HEK293 (cell line): ENCODE measurements around the gene COL13A1.
A peak's percentile ranks its signal among the peaks of the same experiment; 100 is the strongest.

ENCODE experiments used
- AEBP2 ChIP-seq: fragments of 450-650 bp; formaldehyde crosslinking; IDR thresholded peaks from 2 replicates; pipeline ENCODE4 v1.5.1; 2016; ENCODE audit warnings: missing biosample characterization, missing genetic modification characterization, borderline replicate concordance
- ELK4 ChIP-seq: IDR thresholded peaks from 2 replicates; pipeline ENCODE4 v1.6.1; 2011; ENCODE audit warnings: mild to moderate bottlenecking, low read depth, low read length, borderline replicate concordance
- GFI1B ChIP-seq: fragments of 450-650 bp; formaldehyde crosslinking; IDR thresholded peaks from 2 replicates; pipeline ENCODE4 v1.5.1; 2016; ENCODE audit warnings: missing biosample characterization, missing genetic modification characterization
- KLF10 ChIP-seq: fragments of 450-650 bp; IDR thresholded peaks from 2 replicates; pipeline ENCODE4 v1.5.1; 2018; ENCODE audit warnings: missing biosample characterization, mild to moderate bottlenecking, missing genetic modification characterization
- OSR2 ChIP-seq: fragments of 450-650 bp; formaldehyde crosslinking; IDR thresholded peaks from 2 replicates; pipeline ENCODE4 v1.5.1; 2016; ENCODE audit warnings: missing biosample characterization, missing genetic modification characterization
- ZBTB17 ChIP-seq: fragments of 450-650 bp; formaldehyde crosslinking; IDR thresholded peaks from 2 replicates; pipeline ENCODE4 v1.5.1; 2016; ENCODE audit warnings: missing biosample characterization, missing genetic modification characterization
- ZBTB49 ChIP-seq: fragments of 450-650 bp; formaldehyde crosslinking; IDR thresholded peaks from 2 replicates; pipeline ENCODE4 v1.5.1; 2016; ENCODE audit warnings: missing biosample characterization, missing genetic modification characterization, low read depth
- ZBTB6 ChIP-seq: fragments of 450-650 bp; formaldehyde crosslinking; IDR thresholded peaks from 2 replicates; pipeline ENCODE4 v1.5.1; 2017; ENCODE audit warnings: missing biosample characterization, missing genetic modification characterization
- ZEB2 ChIP-seq: fragments of 450-650 bp; formaldehyde crosslinking; IDR thresholded peaks from 2 replicates; pipeline ENCODE4 v1.5.1; 2016; ENCODE audit warnings: missing biosample characterization, missing genetic modification characterization
- ZIC2 ChIP-seq: fragments of 450-650 bp; formaldehyde crosslinking; IDR thresholded peaks from 2 replicates; pipeline ENCODE4 v1.5.1; 2016; ENCODE audit warnings: missing biosample characterization, missing genetic modification characterization
- ZNF148 ChIP-seq: fragments of 450-650 bp; formaldehyde crosslinking; IDR thresholded peaks from 2 replicates; pipeline ENCODE4 v1.5.0; 2017; ENCODE audit warnings: missing biosample characterization, missing genetic modification characterization, borderline replicate concordance
- ZNF18 ChIP-seq: fragments of 450-650 bp; formaldehyde crosslinking; IDR thresholded peaks from 2 replicates; pipeline ENCODE4 v1.5.1; 2016; ENCODE audit warnings: missing biosample characterization, missing genetic modification characterization
- ZNF211 ChIP-seq: fragments of 450-650 bp; formaldehyde crosslinking; IDR thresholded peaks from 2 replicates; pipeline ENCODE4 v1.5.1; 2016; ENCODE audit warnings: low read depth, missing biosample characterization, missing genetic modification characterization
- ZNF324 ChIP-seq: fragments of 450-650 bp; formaldehyde crosslinking; IDR thresholded peaks from 2 replicates; pipeline ENCODE4 v1.5.1; 2016; ENCODE audit warnings: missing biosample characterization, missing genetic modification characterization
- ZNF335 ChIP-seq: fragments of 450-650 bp; formaldehyde crosslinking; conservative IDR thresholded peaks from 2 replicates; pipeline ENCODE4 v1.5.1; 2016; ENCODE audit warnings: missing biosample characterization, missing genetic modification characterization
- ZNF449 ChIP-seq: fragments of 450-650 bp; formaldehyde crosslinking; IDR thresholded peaks from 2 replicates; pipeline ENCODE4 v1.5.1; 2017; ENCODE audit warnings: missing biosample characterization, mild to moderate bottlenecking, missing genetic modification characterization, moderate library complexity
- ZNF473 ChIP-seq: fragments of 450-650 bp; formaldehyde crosslinking; IDR thresholded peaks from 2 replicates; pipeline ENCODE4 v1.5.1; 2017; ENCODE audit warnings: missing biosample characterization, missing genetic modification characterization
- ZNF48 ChIP-seq: fragments of 450-650 bp; formaldehyde crosslinking; IDR thresholded peaks from 2 replicates; pipeline ENCODE4 v1.5.1; 2016; ENCODE audit warnings: missing biosample characterization, missing genetic modification characterization
- ZNF600 ChIP-seq: fragments of 450-650 bp; formaldehyde crosslinking; IDR thresholded peaks from 2 replicates; pipeline ENCODE4 v1.5.1; 2016; ENCODE audit warnings: missing biosample characterization, missing genetic modification characterization
- ZNF610 ChIP-seq: fragments of 450-650 bp; formaldehyde crosslinking; IDR thresholded peaks from 2 replicates; pipeline ENCODE4 v1.5.1; 2016; ENCODE audit warnings: missing biosample characterization, missing genetic modification characterization, borderline replicate concordance
- ZNF621 ChIP-seq: fragments of 450-650 bp; formaldehyde crosslinking; IDR thresholded peaks from 2 replicates; pipeline ENCODE4 v1.5.1; 2017; ENCODE audit warnings: missing biosample characterization, missing genetic modification characterization
- ZNF623 ChIP-seq: fragments of 450-650 bp; formaldehyde crosslinking; IDR thresholded peaks from 2 replicates; pipeline ENCODE4 v1.5.1; 2016; ENCODE audit warnings: missing biosample characterization, missing genetic modification characterization
- ZNF624 ChIP-seq: fragments of 450-650 bp; formaldehyde crosslinking; IDR thresholded peaks from 2 replicates; pipeline ENCODE4 v1.5.1; 2017; ENCODE audit warnings: missing biosample characterization, missing genetic modification characterization
- ZNF654 ChIP-seq: fragments of 450-650 bp; formaldehyde crosslinking; IDR thresholded peaks from 2 replicates; pipeline ENCODE4 v1.5.1; 2016; ENCODE audit warnings: low read depth, missing biosample characterization, missing genetic modification characterization
- ZNF660 ChIP-seq: fragments of 450-650 bp; IDR thresholded peaks from 2 replicates; pipeline ENCODE4 v1.5.1; 2018; ENCODE audit warnings: missing biosample characterization, mild to moderate bottlenecking, missing genetic modification characterization
- ZNF747 ChIP-seq: fragments of 450-650 bp; formaldehyde crosslinking; IDR thresholded peaks from 2 replicates; pipeline ENCODE4 v1.5.1; 2016; ENCODE audit warnings: missing biosample characterization, missing genetic modification characterization
- ZSCAN16 ChIP-seq: fragments of 450-650 bp; formaldehyde crosslinking; IDR thresholded peaks from 2 replicates; pipeline ENCODE4 v1.5.1; 2016; ENCODE audit warnings: missing biosample characterization, missing genetic modification characterization

The COL13A1 gene

GRCh38 chr10:69861251-69862240, 59.8 kb downstream of the COL13A1 start (continued):
- peak; percentile 66; the same call in 1 of the 2 replicates for TF ChIP-seq ZNF660 (tag by site-specific recombination)
- TF ChIP-seq ZIC2 (tag by site-specific recombination) = no peak
- no peak for TF ChIP-seq ZSCAN16 (tag by site-specific recombination)
- peak; percentile 90 for TF ChIP-seq GFI1B (tag by site-specific recombination)
- no peak for TF ChIP-seq ZNF449 (tag by site-specific recombination)
- TF ChIP-seq ZBTB17 (tag by site-specific recombination) = peak; percentile 56
- TF ChIP-seq ZNF654 (tag by site-specific recombination) = 0 out of 2 replicates have a peak, but pooled peaks have one; percentile 17
- peak; percentile 68; the same call in 1 of the 2 replicates for TF ChIP-seq ZNF324 (tag by site-specific recombination)
- TF ChIP-seq ZEB2 (tag by site-specific recombination) = peak; percentile 51; the same call in 1 of the 2 replicates
- no peak for TF ChIP-seq ZNF624 (tag by site-specific recombination)
- no peak for TF ChIP-seq AEBP2
- TF ChIP-seq ZNF610 (tag by site-specific recombination) = no peak
- TF ChIP-seq ZNF211 (tag by site-specific recombination) = no peak
- TF ChIP-seq ZNF48 (tag by site-specific recombination) = no peak
- TF ChIP-seq ZNF148 = no peak
- TF ChIP-seq ZNF600 (tag by site-specific recombination) = peak; percentile 74
- no peak for TF ChIP-seq KLF10 (tag by site-specific recombination)
- no peak for TF ChIP-seq ZNF623 (tag by site-specific recombination)
- no peak for TF ChIP-seq ZNF621 (tag by site-specific recombination)
- no peak for TF ChIP-seq ELK4
- peak; percentile 85 for TF ChIP-seq ZBTB6 (tag by site-specific recombination)
- TF ChIP-seq ZNF747 (tag by site-specific recombination) = no peak
- TF ChIP-seq OSR2 (tag by site-specific recombination) = no peak
- peak; percentile 40; the same call in 1 of the 2 replicates for TF ChIP-seq ZNF18
- no peak for TF ChIP-seq ZBTB49 (tag by site-specific recombination)
- peak; percentile 74 for TF ChIP-seq ZNF335 (tag by site-specific recombination)
- no peak for TF ChIP-seq ZNF473 (tag by site-specific recombination)
